Endometrium (tissue), 2 donors: ENCODE data around the gene TRIM43.
"Not testable (repeated sequence)": the region's sequence is repeated elsewhere in the genome, so short reads cannot be mapped to it uniquely, and the experiment has no call there.

ENCODE experiments used
- FAIRE-seq: peaks from 2 replicates; lab custom pipeline; 2012; peaks lifted over from hg19 to GRCh38; lab: Jason Lieb, UNC
- donor health status: control.
- donor health status: control.

Gene TRIM43

DNA sequence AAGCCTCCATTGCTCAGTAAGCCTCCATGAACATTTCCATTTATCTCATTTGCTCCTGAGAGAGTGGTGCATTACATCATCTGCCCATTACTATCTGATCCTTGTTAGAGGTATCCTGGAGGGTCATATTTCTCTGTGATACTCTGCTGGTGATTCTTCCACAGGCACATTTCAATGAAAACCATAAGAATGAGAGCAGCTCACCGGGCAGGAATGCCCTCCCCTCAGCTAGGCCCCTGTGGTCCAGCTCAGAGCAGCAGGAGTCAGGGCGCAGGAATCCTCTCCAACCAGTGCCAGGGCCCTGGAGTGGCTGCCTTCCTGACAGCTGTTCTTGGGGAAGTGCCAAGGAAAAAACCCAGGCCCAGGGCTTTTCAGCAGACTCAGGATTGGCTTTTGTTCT is 50.0 kb downstream of the TRIM43 start:
- not testable (repeated sequence) for FAIRE-seq

DNA sequence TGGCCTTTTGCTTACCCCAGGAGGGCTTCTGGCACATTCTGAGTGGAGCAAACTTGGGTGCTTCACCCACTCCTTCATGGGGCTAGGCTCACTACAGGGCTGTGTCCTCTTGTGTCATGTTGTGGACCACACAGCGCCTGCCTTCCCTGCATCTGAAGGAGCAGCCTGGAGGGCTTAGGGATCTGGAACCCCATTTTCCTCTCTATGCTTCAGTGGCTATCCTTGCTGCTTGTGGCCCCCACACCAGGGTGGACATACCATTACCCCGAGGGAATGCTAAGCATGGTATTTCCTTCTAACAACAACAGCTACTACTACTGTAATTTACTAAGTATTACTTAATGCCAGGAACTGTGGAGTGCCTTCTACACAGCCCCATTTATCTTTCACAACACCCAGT is 50.6 kb downstream of the TRIM43 start:
- not testable (repeated sequence) for FAIRE-seq

DNA sequence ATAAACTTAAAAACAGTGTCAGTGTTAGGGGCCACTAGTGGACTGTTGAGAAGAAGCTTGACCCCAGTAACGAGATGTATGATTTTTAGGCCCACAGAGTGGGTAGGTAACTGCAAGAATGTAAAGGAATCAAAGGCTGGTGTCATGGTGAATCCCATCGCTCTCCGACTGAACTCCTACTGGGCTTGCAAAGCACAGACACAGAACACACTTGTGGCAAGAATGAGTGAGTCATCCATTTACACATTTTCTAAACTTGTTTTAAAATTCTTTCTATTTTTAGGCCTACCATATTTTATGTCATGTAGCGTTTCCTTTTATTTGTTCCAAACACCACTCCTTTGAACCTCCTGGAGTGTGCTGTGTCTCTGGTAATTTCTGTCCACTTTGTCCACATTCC is 51.1 kb downstream of the TRIM43 start:
- peak; percentile 80 for FAIRE-seq

DNA sequence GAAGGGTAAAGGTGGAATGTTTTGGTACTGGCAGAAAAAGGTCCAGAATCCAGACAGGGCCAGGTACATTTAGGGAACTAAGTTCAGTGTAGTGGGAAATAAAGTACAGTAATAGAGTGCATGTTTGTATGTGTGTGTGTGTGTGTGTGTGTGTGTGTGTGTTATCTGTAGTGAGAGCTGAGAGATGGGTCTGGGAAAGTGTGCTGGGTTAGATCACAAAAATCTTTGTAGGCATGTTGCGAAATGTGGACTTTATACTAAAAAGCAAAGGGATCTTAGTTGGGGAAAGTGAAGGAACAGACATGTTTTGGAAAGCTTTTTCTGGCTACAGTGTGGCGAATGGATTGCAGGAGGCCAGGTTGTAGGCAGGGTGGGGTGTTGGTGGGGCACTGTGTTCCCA is 53.5 kb downstream of the TRIM43 start:
- not testable (repeated sequence) for FAIRE-seq

DNA sequence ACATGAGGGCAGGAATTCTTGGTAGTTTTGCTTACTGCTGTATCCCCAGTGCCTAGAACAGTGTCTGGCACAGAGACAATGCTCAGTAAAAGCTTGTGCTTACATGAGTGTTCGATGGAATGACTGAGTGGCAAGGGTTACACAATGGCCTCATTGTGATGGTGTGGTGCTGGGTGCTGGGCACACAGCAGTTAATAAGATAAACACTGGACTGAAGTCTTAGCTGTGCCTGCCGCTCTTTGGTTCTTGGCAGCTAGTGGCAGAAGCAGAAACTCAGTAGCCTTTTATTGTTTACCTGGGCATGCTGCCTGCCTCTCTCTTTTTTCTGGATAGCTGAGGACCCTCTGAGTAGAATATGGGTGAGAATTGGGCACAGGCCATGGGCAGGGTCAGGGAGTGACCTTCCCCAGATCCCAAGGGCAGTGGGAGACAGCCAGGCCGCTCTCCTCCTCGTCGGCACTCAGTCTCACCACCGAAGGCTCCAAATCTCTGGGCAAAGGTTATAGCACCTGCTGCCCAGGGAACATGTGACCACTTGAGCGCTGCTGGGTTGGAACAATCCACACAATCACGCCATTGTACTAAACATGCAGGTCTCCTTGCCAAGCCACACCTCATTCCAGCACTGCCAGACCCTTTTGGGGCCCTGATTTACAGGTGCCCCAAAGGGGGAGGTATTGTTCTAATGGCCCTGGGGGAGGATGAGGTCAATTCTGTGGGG is 54.6 kb downstream of the TRIM43 start:
- FAIRE-seq: not testable (repeated sequence)

DNA sequence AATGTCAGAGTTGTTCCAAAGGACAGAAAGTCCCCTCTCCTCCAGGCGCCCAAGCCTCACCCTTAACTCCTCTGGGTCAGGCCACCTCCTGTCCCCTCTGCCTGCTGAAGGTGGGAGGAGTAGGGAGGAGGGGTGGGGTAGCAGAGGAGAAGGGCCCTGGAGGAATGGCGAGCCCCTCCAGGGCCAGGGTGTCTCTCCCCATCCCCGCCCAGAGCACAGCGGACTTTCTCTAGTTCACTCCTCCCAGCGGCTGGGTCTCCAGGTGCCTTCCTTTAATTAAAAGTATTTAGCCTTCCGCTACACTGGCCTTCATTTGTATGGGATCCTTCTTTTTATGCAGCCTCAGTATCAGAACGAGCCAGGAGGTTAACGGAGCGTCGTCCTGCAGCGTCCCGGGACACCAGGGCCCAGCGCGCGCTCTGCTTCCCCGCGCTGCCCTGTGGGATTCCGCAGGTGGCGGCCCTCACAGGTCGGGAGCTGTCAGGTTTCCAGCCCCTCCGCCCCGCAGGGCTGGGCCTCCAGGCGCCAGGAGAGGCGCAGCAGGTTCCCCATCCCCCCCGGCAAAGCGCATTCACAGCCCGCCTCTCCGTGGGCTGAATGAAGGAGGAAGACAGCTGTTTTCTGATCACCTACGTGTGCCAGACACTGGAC is 57.2 kb downstream of the TRIM43 start:
- not testable (repeated sequence) for FAIRE-seq
